ENCODE results near the gene TRERF1.

DNA sequence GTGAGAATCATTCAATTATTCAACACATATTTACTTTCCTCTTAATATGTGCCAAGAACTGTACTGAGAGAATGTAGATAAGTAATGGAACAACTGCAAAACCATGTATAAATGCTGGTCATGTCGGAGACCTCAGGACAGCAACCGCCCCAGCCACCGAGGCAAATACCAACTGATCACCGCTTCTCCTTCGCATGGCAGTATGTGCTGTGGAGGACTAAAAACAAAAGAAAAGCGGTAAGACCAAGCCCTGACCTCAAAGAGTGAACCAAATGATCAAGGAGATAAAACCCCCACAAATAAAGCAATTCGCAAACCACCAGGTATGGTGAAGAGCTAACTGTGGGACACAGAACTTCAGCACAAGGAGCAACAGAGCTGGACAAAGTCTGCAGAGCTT, 104.3 kb downstream of the TRERF1 start:
- TF ChIP-seq EZH2phosphoT487 (conservative IDR thresholded peaks at IDR 0.05; ENCODE audit: low read length), result no peak
- TF ChIP-seq, protein P1, sequence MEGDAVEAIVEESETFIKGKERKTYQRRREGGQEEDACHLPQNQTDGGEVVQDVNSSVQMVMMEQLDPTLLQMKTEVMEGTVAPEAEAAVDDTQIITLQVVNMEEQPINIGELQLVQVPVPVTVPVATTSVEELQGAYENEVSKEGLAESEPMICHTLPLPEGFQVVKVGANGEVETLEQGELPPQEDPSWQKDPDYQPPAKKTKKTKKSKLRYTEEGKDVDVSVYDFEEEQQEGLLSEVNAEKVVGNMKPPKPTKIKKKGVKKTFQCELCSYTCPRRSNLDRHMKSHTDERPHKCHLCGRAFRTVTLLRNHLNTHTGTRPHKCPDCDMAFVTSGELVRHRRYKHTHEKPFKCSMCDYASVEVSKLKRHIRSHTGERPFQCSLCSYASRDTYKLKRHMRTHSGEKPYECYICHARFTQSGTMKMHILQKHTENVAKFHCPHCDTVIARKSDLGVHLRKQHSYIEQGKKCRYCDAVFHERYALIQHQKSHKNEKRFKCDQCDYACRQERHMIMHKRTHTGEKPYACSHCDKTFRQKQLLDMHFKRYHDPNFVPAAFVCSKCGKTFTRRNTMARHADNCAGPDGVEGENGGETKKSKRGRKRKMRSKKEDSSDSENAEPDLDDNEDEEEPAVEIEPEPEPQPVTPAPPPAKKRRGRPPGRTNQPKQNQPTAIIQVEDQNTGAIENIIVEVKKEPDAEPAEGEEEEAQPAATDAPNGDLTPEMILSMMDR (IDR thresholded peaks at IDR 0.05; ENCODE audit: insufficient read depth, low read length, poor library complexity, severe bottlenecking), result no peak
